ENCODE results near the gene REEP6.

REEP6 gene

GRCh38 chr19:1456121-1456900, 34.7 kb upstream of the REEP6 start:
- no peak for DNase-seq (ENCODE audit: low read depth in 2 of 2)

- DNase-seq (ENCODE audit: low read depth in 2 of 2) = no peak
Observed at GRCh38 chr19:1457031-1457739, 33.8 kb upstream of the REEP6 start.

GRCh38 chr19:1457892-1458291, 33.1 kb upstream of the REEP6 start:
- DNase-seq (ENCODE audit: low read depth in 2 of 2) = no peak

- DNase-seq (ENCODE audit: low read depth in 2 of 2) = no peak
Observed at GRCh38 chr19:1459479-1459878, 31.5 kb upstream of the REEP6 start.

- DNase-seq (ENCODE audit: low read depth in 2 of 2) = no peak
Observed at GRCh38 chr19:1460033-1460995, 30.7 kb upstream of the REEP6 start.

- no peak for DNase-seq (ENCODE audit: low read depth in 2 of 2)
Observed at GRCh38 chr19:1461862-1462261, 29.1 kb upstream of the REEP6 start.

- no peak for DNase-seq (ENCODE audit: low read depth in 2 of 2)
Observed at GRCh38 chr19:1465191-1466016, 25.6 kb upstream of the REEP6 start.

GRCh38 chr19:1466018-1466460, 24.9 kb upstream of the REEP6 start:
- DNase-seq (ENCODE audit: low read depth in 2 of 2) = no peak

GRCh38 chr19:1466461-1467214, 24.3 kb upstream of the REEP6 start:
- no peak for DNase-seq (ENCODE audit: low read depth in 2 of 2)

- DNase-seq (ENCODE audit: low read depth in 2 of 2) = no peak
Observed at GRCh38 chr19:1467215-1467489, 23.8 kb upstream of the REEP6 start.

- no peak for DNase-seq (ENCODE audit: low read depth in 2 of 2)
Observed at GRCh38 chr19:1467490-1468273, 23.3 kb upstream of the REEP6 start.

GRCh38 chr19:1468274-1468820, 22.6 kb upstream of the REEP6 start:
- no peak for DNase-seq (ENCODE audit: low read depth in 2 of 2)

- no peak for DNase-seq (ENCODE audit: low read depth in 2 of 2)
Observed at GRCh38 chr19:1468821-1469254, 22.1 kb upstream of the REEP6 start.

- DNase-seq (ENCODE audit: low read depth in 2 of 2) = no peak
Observed at GRCh38 chr19:1469255-1470054, 21.5 kb upstream of the REEP6 start.

- DNase-seq (ENCODE audit: low read depth in 2 of 2) = no peak
Observed at GRCh38 chr19:1470055-1470304, 21.0 kb upstream of the REEP6 start.

GRCh38 chr19:1470305-1471009, 20.5 kb upstream of the REEP6 start:
- peak in 1 of 2 donors; percentile 53 for DNase-seq (ENCODE audit: low read depth in 2 of 2)

GRCh38 chr19:1471010-1471514, 19.9 kb upstream of the REEP6 start:
- no peak for DNase-seq (ENCODE audit: low read depth in 2 of 2)

GRCh38 chr19:1471515-1472160, 19.3 kb upstream of the REEP6 start:
- DNase-seq (ENCODE audit: low read depth in 2 of 2) = no peak
